Central memory CD8-positive, alpha-beta T cell (primary cell): ENCODE data around the gene DGKD.
"Not testable (repeated sequence)": the region's sequence is repeated elsewhere in the genome, so short reads cannot be mapped to it uniquely, and the experiment has no call there.

Experiments used
- ATAC-seq: fragments of 150-1000 bp; cut with Tn5 transposase; replicated peaks from 2 replicates; pipeline ENCODE4 v1.10.0; 2022; ENCODE audit warnings: mild to moderate bottlenecking, moderate FRiP score, moderate number of reproducible peaks; ENCODE audit not compliant: poor library complexity, severe bottlenecking; ENCODE audit errors: extremely low read depth
- DNase-seq, 2 donors: peaks; one replicate each; pipeline ENCODE4 v3.0.0; 2021; ENCODE audit warnings: low spot score in 2 of 2
- H3K27ac Mint-ChIP-seq: one replicate; pipeline ENCODE4 v1.8.0; 2022; ENCODE audit warnings: low read depth, mild to moderate bottlenecking, moderate library complexity, mixed read lengths
- H3K27me3 Mint-ChIP-seq: one replicate; pipeline ENCODE4 v1.8.0; 2022; ENCODE audit warnings: mixed read lengths
- H3K36me3 Mint-ChIP-seq: one replicate; pipeline ENCODE4 v1.8.0; 2022; ENCODE audit warnings: mild to moderate bottlenecking, moderate library complexity, mixed read lengths; ENCODE audit not compliant: insufficient read depth
- H3K4me1 Mint-ChIP-seq: one replicate; pipeline ENCODE4 v1.8.0; 2022; ENCODE audit warnings: mixed read lengths
- H3K4me3 Mint-ChIP-seq: one replicate; pipeline ENCODE4 v1.8.0; 2022; ENCODE audit warnings: mild to moderate bottlenecking, moderate library complexity, mixed read lengths
- H3K9me3 Mint-ChIP-seq: one replicate; pipeline ENCODE4 v1.8.0; 2022; ENCODE audit warnings: mixed read lengths

Gene DGKD

GRCh38 chr2:233326500-233326899 lies 27.8 kb upstream of the DGKD start:
- ATAC-seq, result no peak
- Mint-ChIP-seq H3K9me3 (peaks cover 6% of the 10 kb centered on the region), H3K4me3 (no peak overlapping the region), H3K36me3 (peaks cover 4% of the 10 kb centered on the region), H3K27ac (no peak overlapping the region), H3K4me1 (peaks cover 29% of the 10 kb centered on the region), H3K27me3 (no peaks in the 10 kb centered on the region)
- DNase-seq, result no peak

DNA sequence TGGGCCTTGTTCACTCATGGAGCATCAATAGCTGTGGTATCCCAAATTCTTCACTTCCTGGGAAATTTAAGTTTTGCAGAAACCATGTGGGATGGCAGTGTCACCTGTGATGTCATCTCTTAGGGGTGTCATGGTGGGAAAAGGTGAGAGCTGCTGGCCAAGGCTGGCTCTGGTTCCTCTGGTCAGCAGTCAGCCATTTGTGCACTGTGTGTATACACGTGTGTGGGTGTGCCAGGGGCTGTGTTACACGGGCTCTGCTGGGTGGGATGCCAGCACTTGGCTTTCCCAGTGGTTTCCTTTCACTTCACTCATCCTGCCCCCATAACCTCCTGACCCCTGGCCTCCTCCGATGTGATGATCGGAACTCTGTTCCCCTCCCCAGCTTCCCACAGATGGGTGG lies 25.4 kb upstream of the DGKD start:
- Mint-ChIP-seq H3K27me3 (no peaks in the 10 kb centered on the region), H3K4me3 (no peak overlapping the region), H3K4me1 (peaks cover 44% of the 10 kb centered on the region), H3K9me3 (peaks cover 6% of the 10 kb centered on the region), H3K27ac (peak overlapping the region; percentile 41), H3K36me3 (peaks cover 8% of the 10 kb centered on the region)
- no peak for ATAC-seq
- DNase-seq, result no peak

DNA sequence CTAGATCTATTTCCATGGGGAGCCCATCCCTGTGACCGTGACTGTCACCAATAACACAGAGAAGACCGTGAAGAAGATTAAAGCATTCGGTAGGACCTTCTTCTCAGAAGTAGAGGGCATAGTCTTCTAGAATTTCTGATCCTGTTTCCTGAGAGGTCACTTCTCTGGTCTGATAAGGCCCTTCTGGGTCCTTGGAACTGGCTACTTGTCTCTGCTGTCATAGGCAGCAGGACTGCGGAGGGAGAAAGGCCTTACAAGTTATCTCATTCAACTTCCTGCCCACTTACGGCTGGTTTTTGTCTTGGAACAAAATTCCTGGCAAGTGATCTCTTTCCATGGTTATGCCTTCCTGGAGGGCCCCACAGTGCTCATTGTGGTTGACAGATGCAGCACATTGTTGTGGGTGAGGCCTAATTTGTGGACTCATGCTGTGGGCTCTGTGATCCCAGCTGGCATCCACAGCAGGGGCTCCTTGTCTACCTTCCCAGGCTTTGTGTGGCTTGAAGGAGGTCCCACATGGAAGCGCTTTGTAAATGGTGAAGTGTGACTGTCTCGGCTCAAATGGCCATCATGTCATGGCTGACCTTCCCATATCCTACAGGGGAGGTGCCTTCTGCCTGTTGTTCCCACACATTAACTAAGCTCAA lies 24.7 kb upstream of the DGKD start:
- H3K4me1 Mint-ChIP-seq, result peaks cover 46% of the 10 kb centered on the region
- DNase-seq (no peak), ATAC-seq (no peak)
- peak overlapping the region; percentile 97 for H3K27ac Mint-ChIP-seq
- H3K27me3 Mint-ChIP-seq, result no peaks in the 10 kb centered on the region
- H3K9me3 Mint-ChIP-seq, result peaks cover 6% of the 10 kb centered on the region
- no peak overlapping the region for H3K4me3 Mint-ChIP-seq
- peaks cover 8% of the 10 kb centered on the region for H3K36me3 Mint-ChIP-seq

DNA sequence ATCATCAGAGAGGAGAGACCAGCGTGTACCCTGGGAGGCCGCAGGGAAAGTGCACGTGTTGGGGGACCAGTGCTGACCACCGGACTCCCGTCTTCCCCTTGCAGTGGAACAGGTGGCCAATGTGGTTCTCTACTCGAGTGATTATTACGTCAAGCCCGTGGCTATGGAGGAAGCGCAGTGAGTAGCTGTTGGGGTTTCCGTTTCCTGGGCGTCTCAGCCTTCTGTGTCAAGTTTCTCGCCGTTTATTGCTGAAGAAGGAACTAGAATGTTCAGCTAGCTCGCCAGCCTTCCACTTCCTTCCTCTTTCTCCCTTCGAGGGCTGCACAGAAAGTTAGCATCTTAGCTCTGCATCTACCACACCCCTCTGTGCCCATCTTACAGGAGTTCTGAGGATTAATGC lies 22.8 kb upstream of the DGKD start:
- H3K9me3 Mint-ChIP-seq, result peaks cover 6% of the 10 kb centered on the region
- ATAC-seq (peak; percentile 98), DNase-seq (peak; percentile 57 to 76)
- peak overlapping the region; percentile 49 for H3K4me3 Mint-ChIP-seq
- H3K4me1 Mint-ChIP-seq, result peaks cover 50% of the 10 kb centered on the region
- H3K36me3 Mint-ChIP-seq, result peaks cover 7% of the 10 kb centered on the region
- no peaks in the 10 kb centered on the region for H3K27me3 Mint-ChIP-seq
- peak overlapping the region; percentile 97 for H3K27ac Mint-ChIP-seq

GRCh38 chr2:233332125-233332524 lies 22.2 kb upstream of the DGKD start:
- Mint-ChIP-seq H3K4me1 (peaks cover 46% of the 10 kb centered on the region), H3K36me3 (peaks cover 7% of the 10 kb centered on the region), H3K4me3 (peak overlapping the region; percentile 49), H3K27ac (peak overlapping the region; percentile 97), H3K27me3 (no peaks in the 10 kb centered on the region), H3K9me3 (peaks cover 6% of the 10 kb centered on the region)
- ATAC-seq, result no peak
- no peak for DNase-seq

GRCh38 chr2:233334915-233335314 lies 19.4 kb upstream of the DGKD start:
- peaks cover 42% of the 10 kb centered on the region for H3K4me1 Mint-ChIP-seq
- H3K36me3 Mint-ChIP-seq, result peaks cover 5% of the 10 kb centered on the region
- H3K9me3 Mint-ChIP-seq, result peaks cover 6% of the 10 kb centered on the region
- no peak for DNase-seq
- H3K27ac Mint-ChIP-seq, result no peak overlapping the region
- H3K4me3 Mint-ChIP-seq, result no peak overlapping the region
- H3K27me3 Mint-ChIP-seq, result no peaks in the 10 kb centered on the region
- no peak for ATAC-seq

DNA sequence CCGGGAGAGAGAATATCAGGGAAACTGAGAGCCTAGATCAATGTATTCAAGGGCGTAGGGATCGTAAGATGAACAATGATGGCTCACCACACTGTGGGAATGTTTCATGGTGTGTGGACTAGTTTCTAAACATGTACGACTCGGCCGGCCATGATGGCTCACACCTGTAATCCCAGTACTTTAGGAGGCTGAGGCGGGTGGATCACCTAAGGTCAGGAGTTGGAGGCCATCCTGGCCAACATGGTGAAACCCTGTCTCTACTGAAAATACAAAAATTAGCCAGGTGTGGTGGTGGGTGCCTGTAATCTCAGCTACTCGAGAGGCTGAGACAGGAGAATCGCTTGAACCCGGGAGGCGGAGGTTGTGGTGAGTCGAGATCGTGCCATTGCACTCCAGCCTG lies 18.2 kb upstream of the DGKD start:
- not testable (repeated sequence) for H3K9me3 Mint-ChIP-seq, H3K27me3 Mint-ChIP-seq, DNase-seq, H3K36me3 Mint-ChIP-seq, H3K27ac Mint-ChIP-seq, ATAC-seq, H3K4me3 Mint-ChIP-seq
- H3K4me1 Mint-ChIP-seq, result peaks cover 33% of the 10 kb centered on the region

DNA sequence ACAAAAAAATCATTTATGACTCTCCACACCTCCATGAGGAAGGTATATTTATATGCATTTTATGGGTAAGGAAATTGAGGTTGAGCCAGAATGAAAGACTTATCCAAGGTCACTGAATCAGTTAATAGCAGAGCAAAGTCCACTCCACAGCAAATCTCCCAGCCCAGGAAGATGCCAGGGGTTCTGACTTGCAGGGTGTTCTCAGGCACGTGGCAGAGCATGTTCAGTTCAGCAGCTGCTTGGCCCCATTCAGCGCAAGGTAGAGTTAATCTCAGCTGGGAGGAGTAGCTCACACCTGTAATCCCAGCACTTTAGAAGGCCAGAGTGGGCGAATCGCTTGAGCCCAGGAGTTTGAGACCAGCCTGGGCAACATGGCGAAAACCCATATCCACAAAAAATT lies 17.8 kb upstream of the DGKD start:
- ATAC-seq, result no peak
- Mint-ChIP-seq H3K27ac (no peak overlapping the region), H3K4me1 (peaks cover 29% of the 10 kb centered on the region), H3K4me3 (no peak overlapping the region), H3K9me3 (no peaks in the 10 kb centered on the region), H3K27me3 (no peaks in the 10 kb centered on the region), H3K36me3 (peaks cover 4% of the 10 kb centered on the region)
- DNase-seq, result no peak

DNA sequence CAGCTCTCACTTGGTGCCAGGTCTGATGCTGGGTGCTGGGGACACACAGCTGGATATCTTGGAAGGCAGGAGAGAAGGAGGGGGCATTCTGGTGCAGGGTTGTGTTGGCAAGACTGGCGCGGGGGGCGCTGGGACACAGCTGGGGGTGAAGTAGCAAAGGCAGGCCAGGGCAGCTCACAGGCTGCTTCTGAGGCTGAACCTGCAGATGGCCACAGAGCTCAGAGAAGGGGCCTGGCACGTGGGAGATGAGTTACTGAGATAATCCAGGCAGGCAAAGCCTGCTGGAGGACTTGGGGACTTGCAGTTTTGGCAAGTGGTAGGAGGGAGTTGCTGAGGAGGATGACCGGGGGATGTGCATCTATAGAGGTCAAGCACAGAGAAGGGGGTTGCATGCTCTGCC lies 16.2 kb upstream of the DGKD start:
- ATAC-seq, result no peak
- peaks cover 19% of the 10 kb centered on the region for H3K4me1 Mint-ChIP-seq
- no peaks in the 10 kb centered on the region for H3K27me3 Mint-ChIP-seq
- no peaks in the 10 kb centered on the region for H3K36me3 Mint-ChIP-seq
- no peaks in the 10 kb centered on the region for H3K9me3 Mint-ChIP-seq
- DNase-seq, result no peak
- H3K27ac Mint-ChIP-seq, result no peak overlapping the region
- H3K4me3 Mint-ChIP-seq, result no peak overlapping the region

DNA sequence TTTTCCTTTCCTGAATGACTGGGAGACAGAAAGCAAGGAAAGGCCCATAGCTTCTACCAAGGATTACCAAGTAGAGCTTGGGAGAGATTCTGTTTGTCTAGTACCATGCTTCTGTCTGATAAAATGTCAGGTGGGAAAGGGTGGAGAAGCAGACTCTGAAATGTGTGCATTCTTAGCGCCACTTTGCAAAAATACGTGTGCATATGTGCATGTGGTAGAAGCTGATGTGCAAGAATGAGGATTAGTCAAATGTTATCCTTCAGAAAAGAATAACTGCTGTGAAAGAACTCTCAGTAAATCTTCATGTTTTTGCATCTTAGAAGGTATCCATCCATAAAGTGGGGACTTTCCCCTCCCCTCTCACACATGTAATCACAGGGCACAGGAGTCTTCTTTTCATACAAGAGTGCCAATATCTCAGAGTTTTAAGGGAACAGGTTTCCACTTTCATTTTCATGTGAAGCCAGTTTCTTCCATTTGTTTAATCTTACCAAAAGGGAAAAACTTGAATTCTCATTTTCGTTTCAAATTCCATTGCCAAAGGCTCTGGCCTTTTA lies 15.4 kb upstream of the DGKD start:
- no peaks in the 10 kb centered on the region for H3K36me3 Mint-ChIP-seq
- peaks cover 13% of the 10 kb centered on the region for H3K4me1 Mint-ChIP-seq
- ATAC-seq, result no peak
- no peak for DNase-seq
- no peaks in the 10 kb centered on the region for H3K27me3 Mint-ChIP-seq
- H3K4me3 Mint-ChIP-seq, result no peak overlapping the region
- H3K9me3 Mint-ChIP-seq, result no peaks in the 10 kb centered on the region
- H3K27ac Mint-ChIP-seq, result no peak overlapping the region

GRCh38 chr2:233339427-233339826 lies 14.9 kb upstream of the DGKD start:
- no peaks in the 10 kb centered on the region for H3K9me3 Mint-ChIP-seq
- ATAC-seq (no peak), DNase-seq (no peak)
- no peaks in the 10 kb centered on the region for H3K36me3 Mint-ChIP-seq
- peaks cover 10% of the 10 kb centered on the region for H3K4me1 Mint-ChIP-seq
- H3K27me3 Mint-ChIP-seq, result no peaks in the 10 kb centered on the region
- no peak overlapping the region for H3K4me3 Mint-ChIP-seq
- H3K27ac Mint-ChIP-seq, result no peak overlapping the region

- peaks cover 6% of the 10 kb centered on the region for H3K4me1 Mint-ChIP-seq
- no peak overlapping the region for H3K4me3 Mint-ChIP-seq
- H3K27me3 Mint-ChIP-seq, result no peaks in the 10 kb centered on the region
- ATAC-seq (no peak), DNase-seq (no peak)
- no peaks in the 10 kb centered on the region for H3K9me3 Mint-ChIP-seq
- H3K27ac Mint-ChIP-seq, result no peak overlapping the region
- no peaks in the 10 kb centered on the region for H3K36me3 Mint-ChIP-seq
Measured at GRCh38 chr2:233341296-233341695, 13.0 kb upstream of the DGKD start.

GRCh38 chr2:233342301-233342700 lies 12.0 kb upstream of the DGKD start:
- peaks cover 6% of the 10 kb centered on the region for H3K4me1 Mint-ChIP-seq
- no peak overlapping the region for H3K4me3 Mint-ChIP-seq
- H3K9me3 Mint-ChIP-seq, result no peaks in the 10 kb centered on the region
- H3K27me3 Mint-ChIP-seq, result no peaks in the 10 kb centered on the region
- DNase-seq, result no peak
- H3K27ac Mint-ChIP-seq, result no peak overlapping the region
- no peaks in the 10 kb centered on the region for H3K36me3 Mint-ChIP-seq
- ATAC-seq, result no peak
